ENCODE data around the gene PLCB4.
"Not testable (repeated sequence)": the region's sequence is repeated elsewhere in the genome, so short reads cannot be mapped to it uniquely, and the experiment has no call there.

GRCh38 chr20:9152139-9152538 lies 83.3 kb downstream of the PLCB4 start:
- TF ChIP-seq CTCF (IDR thresholded peaks at IDR 0.05); POLR2AphosphoS5 (IDR thresholded peaks at IDR 0.05; ENCODE audit: insufficient read depth in 1 of 2, low read depth in 1 of 2); POLR2A (IDR thresholded peaks at IDR 0.05): not testable (repeated sequence)

Measured in vagina (tissue), 2 donors.